Measurements from ENCODE around the gene SLC25A28.
A peak's percentile ranks its signal among the peaks of the same experiment; 100 is the strongest.

The SLC25A28 gene

GRCh38 chr10:99619851-99620710 is at the start of gene SLC25A28:
Gene SLC25A28, minus strand, starts transcription at chr10:99620439. Its CDS starts 104 bp downstream, at chr10:99620335.
- peak; percentile 90 for DNase-seq

DNA sequence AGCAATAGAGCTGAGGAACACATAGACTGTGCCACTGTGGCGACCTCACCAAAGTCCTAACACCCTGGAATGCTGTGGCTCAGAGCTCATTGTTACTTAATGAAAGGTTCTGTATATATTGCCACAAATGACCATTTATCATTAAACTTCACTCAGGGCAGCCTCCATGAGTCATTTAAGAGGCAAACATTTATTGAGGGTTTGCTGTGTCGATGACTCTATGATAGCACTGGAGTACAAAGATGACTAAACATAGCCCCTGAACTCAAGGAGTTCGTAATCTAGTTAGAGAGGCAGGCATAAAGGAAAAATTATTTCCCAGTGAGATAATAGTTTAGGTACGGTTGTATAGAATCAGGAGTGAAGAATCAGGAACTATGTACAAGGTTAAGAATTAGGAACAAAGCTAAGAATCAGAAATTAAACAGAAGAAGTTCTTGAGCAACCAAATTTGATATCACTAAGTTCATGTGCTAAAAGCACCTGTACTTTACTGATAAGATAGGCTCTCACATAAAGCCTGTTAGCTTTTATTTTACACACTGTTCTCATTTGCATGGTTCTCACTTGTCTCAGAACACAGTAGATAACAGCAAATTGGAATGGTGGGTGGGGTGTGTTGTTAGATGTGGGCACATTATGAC is 47.0 kb upstream of the SLC25A28 start:
- DNase-seq, result no peak

GRCh38 chr10:99665304-99665703 is 45.1 kb upstream of the SLC25A28 start:
- no peak for DNase-seq

DNA sequence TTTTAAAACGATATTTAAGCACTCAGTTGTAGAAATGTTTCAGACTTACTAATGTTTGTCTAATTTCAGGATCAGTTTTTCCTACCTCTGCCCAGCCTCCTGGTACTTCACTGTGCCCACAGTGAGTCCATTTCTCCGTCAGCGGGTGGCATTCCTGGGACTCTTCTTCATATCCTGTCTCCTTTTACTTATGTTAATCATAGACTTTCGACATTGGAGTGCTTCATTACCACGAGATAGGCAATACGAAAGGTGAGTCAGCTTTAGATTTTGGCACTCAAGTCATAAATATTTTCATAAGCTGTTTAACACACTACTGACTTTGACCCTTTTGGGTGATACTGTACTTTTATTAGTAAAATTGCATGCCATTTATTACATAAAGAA is 41.1 kb upstream of the SLC25A28 start:
- DNase-seq, result no peak

- no peak for DNase-seq
Measured at GRCh38 chr10:99660662-99661376, 40.6 kb upstream of the SLC25A28 start.

- no peak for DNase-seq
Measured at GRCh38 chr10:99659868-99660366, 39.7 kb upstream of the SLC25A28 start.

DNA sequence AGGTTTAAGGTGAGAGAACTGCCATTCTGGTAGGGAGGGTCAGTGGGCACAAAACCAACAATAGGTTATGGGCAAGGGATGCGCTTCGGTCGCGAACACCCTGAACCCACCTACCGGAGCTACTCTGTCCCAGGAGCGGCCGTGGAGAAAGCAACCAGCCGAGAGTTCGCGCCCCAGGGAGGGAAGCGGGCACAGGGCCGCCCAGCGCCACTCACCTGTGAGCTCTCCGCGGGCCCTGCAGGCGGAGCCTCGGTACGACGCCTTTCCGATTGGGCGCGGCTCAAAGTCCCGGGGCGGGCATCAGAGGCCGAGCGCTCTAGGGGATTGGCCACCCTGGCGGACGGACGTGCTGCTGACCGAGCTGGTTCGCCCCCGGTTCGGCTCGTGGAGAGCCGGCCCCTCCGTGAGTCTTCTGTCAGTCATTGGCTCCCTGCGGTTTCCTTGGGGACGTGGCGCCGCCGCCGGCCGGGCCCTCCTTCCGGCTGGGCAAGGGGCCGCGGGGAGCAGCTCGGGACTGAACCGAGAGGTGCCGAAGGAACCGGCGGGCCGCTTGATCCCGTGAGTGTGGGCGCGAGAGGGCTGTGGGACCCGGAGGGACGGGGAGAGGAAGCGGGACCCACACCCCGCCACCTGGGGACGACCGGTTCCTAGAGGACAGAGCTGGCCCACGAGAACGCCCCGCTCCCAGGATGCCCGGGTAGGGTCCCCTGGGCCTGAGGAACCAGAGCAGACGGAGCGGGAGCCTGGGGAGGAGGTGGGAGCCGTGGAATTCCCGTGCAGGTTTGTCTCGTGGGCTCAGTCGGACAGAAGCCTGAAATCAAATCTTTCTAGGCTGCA is 39.0 kb upstream of the SLC25A28 start, which contains the start of gene ENTPD7:
TSS of gene ENTPD7 (plus strand) at position 479 of the 837 bp plus-strand sequence. CDS start 448 bp downstream, outside the sequence.
- peak; percentile 60 for DNase-seq

- no peak for DNase-seq
Measured at GRCh38 chr10:99658622-99659030, 38.4 kb upstream of the SLC25A28 start.

GRCh38 chr10:99656199-99657064 is 36.2 kb upstream of the SLC25A28 start:
- DNase-seq, result no peak

- DNase-seq, result no peak
Measured at GRCh38 chr10:99654390-99655175, 34.3 kb upstream of the SLC25A28 start.

- no peak for DNase-seq
Measured at GRCh38 chr10:99652800-99653390, 32.7 kb upstream of the SLC25A28 start.

- DNase-seq, result no peak
Measured at GRCh38 chr10:99648717-99649116, 28.5 kb upstream of the SLC25A28 start.

DNA sequence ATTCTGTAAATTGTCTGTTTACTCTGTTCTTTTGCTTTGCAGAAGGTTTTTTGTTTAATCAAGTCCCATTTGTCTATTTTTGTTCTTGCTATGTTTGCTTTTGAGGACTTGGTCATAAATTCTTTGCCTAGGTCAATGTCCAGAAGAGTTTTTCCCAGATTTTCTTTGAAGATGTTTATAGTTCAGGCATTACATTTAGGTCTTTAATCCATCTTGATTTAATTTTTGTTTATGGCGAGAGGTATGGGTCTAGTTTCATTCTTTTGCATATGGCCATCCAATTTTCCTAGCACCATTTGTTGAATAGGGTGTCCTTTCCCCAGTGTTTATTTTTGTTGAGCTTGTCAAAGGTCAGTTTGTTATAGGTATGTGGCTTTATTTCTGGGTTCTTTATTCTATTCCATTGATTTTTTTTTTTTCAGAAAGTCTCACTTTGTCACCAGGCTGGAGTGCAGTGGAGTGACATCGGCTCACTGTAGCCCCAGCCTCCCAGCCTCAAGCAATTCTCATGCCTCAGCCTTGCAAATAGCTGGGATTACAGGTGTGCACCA is 27.4 kb upstream of the SLC25A28 start:
- no peak for DNase-seq

DNA sequence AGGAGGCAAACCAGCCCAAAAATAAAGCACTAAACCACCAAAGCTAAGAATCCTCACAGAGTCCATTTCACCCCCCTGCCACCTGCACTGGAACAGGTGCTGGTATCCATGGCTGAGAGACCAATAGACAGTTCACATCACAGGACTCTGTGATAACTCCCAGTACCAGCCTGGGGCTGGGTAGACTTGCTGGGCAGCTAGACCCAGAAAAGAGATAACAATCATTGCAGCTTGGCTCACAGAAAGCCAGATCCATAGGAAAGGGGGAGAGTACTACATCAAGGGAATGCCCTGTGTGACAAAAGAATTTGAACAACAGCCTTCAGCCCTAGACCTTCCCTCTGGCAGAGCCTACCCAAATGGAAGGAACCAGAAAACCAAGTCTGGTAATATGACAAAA is 13.6 kb upstream of the SLC25A28 start:
- no peak for DNase-seq

DNA sequence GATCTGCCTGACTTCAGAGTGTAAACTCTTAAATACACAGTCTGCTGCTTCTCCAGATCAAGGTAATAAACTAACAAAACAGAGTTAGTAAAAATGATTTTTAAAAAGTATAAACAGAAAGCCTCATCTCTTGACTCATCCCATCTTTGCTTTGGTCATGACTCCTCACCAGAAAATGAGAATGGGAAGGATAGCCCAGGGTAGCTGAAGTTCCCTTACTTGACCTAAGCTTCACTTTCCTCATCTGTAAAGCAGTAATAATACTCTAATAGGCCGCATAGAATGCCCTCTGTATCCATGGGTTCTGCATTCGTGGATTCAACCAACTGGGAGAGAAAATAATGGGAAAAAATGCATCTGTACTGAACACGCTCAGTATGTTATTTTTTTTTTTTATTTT is 11.3 kb upstream of the SLC25A28 start:
- DNase-seq, result no peak

GRCh38 chr10:99630991-99631390 is 10.8 kb upstream of the SLC25A28 start:
- no peak for DNase-seq

GRCh38 chr10:99630433-99630832 is 10.2 kb upstream of the SLC25A28 start:
- no peak for DNase-seq

GRCh38 chr10:99629625-99629978 is 9.4 kb upstream of the SLC25A28 start:
- DNase-seq, result no peak

DNA sequence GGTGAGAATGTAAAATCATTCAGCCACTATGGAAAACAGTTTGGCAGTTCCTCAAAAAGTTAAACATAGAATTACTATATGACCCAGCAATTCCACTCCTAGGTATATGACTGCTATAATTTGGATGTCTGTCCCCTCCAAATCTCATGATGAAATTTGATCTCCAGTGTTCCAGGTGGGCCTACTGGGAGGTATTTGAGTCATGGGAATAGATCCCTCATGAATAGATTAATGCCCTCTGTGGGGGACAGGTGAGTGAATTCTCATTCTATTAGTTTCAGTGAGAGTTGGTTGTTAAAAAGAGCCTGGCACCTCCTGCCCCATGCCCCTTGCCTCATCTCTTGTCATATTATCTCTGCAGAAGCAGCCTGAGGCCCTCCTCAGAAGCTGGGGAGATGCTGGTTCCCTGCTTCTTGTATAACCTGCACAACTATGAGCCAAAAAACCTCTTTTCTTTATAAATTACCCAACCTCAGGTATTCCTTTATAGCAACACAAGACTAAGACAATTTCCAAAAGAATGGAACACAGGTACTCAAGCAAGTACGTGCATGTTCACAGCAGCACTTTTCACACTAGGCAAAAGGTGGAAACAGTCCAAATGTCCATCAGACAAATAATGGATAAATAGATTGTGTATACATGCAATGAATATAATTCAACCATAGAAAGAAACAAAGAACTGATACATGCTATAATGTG is 8.8 kb upstream of the SLC25A28 start:
- no peak for DNase-seq

All from NCI-H187 treated with DMSO at 0.1 percent for 48 hours (cell line).